Esophagus mucosa (tissue), 1 donor: ENCODE measurements around the gene TIMP2. TPM values are rescaled to one million over a fixed set of nuclear protein-coding genes. Genes with fewer than 3 reads are reported as not detected.
A peak's percentile ranks its signal among the peaks of the same experiment; 100 is the strongest.
"Not testable (repeated sequence)": the region's sequence is repeated elsewhere in the genome, so short reads cannot be mapped to it uniquely, and the experiment has no call there.

Experiments used
- ATAC-seq: fragments of 200-7000 bp; cut with Tn5 transposase; one replicate; pipeline ENCODE4 v1.9.1; 2020
- total RNA-seq: library from RNA; stranded (reverse); gene quantifications from one replicate; pipeline ENCODE4 v1.2.4, GENCODE V29; 2023
- donor health status: DM: yes; HTN: yes; CAD: no.

TIMP2 gene, protein sequence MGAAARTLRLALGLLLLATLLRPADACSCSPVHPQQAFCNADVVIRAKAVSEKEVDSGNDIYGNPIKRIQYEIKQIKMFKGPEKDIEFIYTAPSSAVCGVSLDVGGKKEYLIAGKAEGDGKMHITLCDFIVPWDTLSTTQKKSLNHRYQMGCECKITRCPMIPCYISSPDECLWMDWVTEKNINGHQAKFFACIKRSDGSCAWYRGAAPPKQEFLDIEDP
- total RNA-seq: 16.1 TPM

DNA sequence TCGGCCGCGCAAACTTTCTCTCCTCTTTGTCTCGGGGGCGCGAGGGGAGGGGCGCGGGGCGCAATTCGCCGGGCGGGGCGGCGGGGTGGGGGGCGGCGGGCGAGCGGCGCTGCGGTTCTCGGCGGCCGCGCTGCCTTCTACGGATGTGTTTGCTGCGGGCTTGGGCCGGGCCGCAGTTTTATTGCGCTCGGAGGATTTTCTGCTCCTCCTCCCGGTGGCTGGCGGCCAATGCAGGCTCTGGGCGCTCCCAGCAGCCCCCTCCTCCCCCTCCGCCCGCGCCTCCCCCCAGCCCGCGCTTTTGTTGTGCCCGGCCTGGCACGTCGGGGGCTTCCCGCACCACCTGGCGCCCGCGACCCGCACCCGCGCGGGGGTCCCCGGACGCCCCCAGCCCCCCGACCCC is at the start of gene TIMP2:
TSS of gene TIMP2 (minus strand) at position 154 of the 400 bp plus-strand sequence. CDS start 299 bp downstream, outside the sequence.
- peak; percentile 43 for ATAC-seq

DNA sequence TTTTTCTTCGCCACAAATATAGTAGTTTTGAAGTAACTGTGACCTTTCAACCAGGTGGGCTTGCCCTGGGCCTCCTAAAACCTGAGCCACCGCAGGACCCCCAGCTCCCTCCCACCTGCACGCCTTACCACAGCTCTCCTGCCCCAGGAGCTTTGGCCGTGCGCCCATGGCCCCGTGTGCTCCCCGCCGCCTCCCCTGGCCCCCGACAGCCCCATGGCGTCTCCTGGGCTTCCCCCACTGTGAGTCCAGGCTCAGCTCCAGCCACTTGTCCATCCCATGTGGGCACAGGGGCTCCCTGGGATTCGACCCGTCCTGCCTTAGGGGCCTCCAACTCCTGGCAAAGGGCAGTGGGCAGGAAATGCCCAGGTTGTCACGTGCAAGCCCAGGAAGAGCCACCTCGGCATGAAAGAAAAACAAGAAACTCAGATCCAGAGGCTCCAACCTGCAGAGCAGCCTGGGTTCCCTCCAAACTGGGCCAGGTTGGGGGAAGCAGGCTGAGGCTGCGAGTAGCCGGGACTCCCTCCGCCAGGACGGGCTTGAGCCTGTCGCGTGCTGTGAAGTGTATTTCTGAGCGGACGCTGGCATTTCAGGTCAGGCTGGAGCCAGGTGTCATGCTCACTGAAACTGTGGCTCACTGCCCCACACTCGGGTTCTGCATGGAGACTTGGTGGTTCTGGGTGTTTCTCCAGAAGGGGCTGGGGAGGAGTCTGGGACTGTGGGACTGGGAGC is 48.8 kb upstream of the TIMP2 start:
- no peak for ATAC-seq

DNA sequence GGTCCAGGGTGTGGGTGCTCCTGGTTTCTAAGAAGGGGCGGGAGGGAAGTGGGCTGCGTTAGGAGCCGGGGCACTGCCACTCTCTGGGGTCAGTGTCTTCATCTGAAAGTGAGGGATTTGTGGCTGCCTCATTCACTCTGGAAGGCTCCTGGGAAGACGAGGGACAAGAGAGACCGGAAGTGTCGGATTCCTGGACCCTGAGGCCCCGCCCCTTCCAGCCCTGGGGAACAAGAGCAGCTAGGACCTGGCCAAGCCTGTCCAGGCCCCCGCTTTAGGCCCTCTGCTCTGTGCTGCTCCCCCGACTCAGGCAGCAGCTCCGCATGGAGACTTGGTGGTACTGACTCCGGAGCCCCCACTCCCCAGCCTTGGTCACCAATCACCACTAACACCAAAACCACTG is 48.0 kb upstream of the TIMP2 start:
- no peak for ATAC-seq

DNA sequence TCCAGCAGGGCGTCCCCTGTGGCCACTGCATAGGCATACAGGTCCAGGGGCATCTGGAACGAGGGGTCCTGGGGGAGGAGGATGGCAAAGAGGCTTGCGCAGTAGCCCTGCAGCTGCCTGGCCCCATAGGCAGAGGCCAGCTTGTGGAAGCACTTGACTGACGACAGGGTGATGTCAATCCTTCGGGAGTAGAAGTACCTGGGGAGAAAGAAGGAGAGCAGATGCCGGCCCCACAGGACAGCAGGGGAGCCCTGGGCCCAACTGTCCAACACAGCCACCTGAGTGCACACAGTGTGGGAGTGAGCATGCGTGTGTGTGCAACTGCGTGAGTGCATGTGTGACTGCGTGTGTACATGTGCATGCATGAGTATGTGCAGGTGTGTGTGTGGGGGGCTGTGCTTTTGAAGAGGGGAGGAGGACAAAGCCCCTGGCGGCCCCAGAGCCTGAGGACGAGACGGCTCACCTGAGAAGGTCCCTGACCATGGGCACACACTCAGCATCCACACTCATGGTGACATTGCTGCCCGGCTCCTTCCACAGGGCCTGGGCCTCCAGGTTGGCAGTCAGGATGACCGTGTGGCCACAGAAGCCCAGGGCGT is 47.4 kb upstream of the TIMP2 start:
- ATAC-seq: no peak

DNA sequence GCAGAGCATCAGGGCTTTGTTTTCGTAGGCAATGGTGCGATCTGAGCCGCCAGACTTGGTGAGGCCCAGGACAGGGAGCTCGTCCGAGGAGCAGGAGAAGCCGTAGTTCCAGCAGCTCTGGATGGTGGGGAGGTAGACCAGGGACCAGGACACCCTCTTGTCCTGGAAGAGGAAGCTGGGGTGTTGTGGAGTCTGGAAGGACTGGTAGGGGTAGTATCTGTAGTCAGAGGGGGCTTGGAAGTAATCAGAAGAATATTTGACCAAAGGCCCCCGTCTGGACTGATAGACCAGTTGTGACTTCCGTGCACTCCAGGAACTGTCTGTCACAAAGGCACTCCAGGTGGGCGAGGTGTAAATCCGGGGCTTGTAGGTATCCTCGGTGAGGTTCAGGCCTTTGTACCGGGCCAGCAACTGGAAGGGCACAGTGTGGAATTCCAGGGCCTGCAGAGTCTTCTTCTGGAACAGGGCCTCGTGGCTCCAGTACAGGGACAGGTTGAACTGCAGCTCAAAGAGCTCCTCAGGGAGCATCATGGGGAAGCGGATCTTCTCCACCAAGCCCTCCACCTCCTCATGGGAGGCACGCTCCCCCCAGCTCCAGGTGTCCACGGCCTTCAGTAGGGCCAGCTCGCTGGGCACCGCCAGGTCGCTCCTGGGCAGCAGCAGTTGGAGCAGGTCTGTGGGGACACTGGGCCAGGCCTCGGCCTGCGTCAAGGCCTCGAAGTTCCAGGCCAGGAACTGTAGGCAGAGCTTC is 46.7 kb upstream of the TIMP2 start:
- ATAC-seq: no peak

DNA sequence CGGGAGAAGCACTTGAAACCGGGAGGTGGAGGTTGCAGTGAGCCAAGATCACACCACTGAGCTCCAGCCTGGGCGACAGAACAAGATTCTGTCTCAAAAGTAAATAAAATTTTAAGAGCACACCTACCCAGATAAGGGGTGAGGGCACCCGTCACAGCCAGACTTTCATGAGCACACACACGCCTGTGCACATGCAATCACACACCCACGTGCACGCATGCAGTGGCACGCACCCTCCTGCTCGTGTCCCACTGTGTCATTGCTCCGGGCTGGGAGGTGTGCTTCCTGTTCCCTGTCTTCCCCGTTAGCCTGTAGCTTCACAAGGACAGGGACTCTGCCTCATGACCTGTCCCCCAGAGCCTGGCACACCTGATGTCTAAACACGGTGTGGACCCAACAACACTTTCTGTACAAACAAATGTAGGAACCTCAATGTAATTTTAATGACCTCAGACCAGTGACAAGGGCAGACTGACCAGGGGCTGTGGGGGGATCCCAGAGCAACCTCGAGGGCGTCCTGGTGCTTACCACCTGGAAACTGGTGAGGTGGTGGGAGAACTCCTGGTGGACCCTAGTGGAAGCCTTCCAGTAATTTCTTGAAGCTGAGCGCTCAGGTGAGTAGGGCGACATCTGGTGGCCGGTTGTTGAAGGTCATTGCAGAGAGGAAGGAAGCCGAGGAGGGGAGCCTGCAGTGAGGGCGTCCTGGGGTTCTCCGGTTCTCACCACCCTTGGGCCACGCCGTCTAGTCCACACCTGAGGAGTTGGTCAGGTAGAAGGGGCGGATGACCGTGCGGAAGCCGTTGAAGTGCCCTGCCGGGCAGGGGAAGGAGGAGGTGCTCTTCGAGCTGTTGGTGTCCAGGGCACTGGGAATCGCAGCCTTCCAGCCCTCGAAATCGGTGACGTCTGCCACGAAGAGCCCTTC is 45.9 kb upstream of the TIMP2 start:
- ATAC-seq: peak; percentile 45

DNA sequence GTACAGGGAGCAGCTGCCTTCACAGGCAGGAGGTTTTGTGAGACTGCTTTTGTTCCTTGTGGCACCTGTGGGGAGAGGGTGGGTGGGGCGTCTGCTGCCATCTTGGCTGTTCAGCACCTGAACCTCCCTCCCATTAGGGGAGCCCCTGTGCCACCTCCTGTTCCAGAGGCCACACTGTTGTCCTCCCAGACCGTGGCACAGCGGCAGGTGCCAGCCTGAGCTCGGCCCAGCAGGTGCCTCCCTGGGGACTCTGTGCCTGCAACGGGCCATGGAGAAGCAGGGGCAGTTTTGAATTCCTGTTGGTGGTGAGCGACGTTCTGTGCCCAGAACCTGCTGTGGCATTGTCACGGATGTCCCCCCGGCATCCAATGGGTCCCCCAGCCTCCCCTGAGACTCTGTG is 44.7 kb upstream of the TIMP2 start:
- ATAC-seq: no peak

DNA sequence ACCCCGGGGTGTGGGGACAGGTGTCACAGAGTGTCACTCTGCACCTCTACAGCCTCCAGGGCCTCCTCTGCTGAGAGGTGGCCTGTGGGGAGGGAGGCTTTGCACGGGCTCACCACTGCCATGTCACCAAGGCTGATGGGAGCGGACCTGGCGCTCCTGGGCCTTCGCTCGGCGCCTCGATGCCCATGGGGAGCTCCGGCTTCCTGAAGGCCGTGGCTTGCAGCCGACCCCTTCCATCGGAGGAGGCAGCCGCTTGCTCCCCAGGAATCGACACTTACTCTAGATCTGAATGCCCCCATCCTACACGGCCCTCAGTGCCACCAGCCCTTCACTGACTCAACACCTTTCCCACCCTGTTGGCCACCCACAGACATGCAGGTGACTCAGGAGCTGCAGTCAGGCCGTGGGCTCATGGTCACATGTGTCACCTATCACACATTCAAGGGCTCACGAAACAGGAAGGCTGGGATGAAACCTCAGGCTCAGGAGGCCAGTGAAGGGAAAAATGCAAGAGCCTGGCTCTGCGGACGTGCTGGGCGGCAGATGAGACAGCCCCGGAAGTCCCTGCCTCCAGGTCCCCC is 42.7 kb upstream of the TIMP2 start:
- no peak for ATAC-seq

DNA sequence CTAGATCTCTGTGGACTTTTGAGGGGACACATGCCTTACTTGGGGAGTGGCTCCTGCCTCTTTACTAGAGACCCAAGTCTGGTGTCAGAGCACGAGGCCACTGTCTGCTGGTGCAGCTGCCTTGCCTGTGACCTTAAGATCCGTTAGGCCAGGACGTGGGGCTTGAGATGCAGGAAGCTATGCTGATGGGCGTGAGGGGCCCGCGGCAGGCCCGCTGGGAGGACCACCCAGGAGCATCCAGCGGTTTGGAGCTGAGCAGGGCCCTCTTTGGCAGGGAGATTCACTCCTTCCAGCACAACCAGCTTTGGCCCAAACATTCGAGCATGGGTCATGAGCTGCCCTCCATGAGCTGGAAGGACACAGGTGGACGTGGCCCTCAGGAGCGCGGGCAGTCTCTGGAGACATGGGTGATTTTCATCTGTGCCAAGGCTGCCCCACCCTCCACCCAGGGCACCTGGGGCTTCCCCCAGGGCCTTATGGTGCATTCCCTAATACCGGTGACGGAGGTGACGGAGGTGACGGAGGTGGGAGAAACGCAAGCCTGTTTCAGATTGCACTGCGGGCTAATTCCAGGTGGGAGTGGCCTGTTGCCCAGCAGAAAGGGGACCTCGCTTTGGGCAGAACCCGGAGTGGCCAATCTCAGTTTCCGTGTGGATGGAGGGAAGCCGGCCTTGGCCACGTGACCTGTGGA is 41.9 kb upstream of the TIMP2 start:
- ATAC-seq: no peak

DNA sequence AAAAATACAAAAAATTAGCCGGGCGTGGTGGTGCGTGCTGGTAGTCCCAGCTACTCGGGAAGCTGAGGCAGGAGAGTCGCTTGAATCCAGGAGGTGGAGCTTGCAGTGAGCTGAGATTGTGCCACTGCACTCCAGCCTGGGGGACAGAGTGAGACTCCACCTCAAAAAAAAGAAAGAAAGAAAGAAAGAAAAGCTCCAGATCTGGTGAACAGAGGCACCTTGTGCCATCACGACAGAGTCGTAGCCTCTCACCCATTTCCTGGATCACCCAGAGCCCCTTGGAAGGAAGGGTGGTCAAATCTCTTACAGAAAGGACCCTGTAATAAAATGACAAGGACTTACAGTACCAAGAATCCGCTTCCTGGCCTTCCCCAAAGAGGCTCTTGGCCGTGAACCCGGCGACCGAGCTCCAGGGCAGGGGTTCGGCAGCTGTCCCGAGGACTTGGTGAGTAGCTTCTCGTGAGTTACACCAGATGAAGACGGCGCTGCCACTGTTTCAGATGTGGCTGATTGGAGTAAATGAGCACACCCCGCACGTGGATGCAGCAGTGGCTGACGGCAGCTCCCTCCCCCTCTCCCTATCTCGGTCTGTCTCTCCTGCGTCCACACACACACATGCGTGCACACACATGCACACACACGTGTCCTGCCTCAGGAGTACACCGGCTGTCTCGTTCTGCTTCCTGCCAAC is 41.1 kb upstream of the TIMP2 start:
- no peak for ATAC-seq

DNA sequence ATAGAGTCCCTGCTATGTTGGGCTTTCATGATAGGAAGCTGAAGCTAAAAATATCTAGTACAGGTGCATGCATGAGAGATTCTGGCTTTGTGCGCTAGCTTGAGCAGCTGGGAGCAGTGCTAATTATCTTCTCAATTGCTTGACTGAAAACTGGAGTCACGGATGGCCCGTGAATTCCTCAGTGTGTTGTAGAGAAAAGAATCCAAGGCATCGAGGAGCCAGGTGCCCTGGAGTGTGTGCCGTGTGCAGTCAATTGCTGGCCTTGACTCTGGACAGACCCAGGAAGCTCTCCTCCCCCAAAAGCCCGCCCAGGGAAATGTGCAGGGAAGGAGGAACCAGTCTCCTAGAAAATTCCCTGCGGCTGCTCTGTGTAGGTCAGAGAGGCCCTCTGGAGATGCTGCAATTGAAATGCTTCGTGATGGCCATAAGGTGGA is 40.3 kb upstream of the TIMP2 start:
- no peak for ATAC-seq

DNA sequence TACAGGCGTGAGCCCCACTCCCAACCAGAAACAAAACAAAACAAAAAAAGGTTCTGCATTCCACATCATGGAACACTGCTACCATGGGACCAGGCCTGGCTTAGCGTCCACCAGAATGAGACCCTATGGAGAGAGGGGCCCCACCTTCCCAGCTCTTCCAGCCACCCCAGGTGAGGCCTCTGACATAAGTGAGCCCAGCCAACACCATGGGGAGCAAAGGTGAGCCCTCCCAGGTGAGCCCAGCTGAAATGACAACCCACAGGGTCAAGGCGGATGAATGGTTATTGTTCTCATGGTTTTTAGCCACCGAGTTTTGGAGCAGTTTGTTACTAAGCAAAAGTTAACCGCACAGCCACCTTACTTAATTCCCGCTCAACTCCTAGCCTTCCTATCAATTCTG is 38.2 kb upstream of the TIMP2 start:
- ATAC-seq: no peak

DNA sequence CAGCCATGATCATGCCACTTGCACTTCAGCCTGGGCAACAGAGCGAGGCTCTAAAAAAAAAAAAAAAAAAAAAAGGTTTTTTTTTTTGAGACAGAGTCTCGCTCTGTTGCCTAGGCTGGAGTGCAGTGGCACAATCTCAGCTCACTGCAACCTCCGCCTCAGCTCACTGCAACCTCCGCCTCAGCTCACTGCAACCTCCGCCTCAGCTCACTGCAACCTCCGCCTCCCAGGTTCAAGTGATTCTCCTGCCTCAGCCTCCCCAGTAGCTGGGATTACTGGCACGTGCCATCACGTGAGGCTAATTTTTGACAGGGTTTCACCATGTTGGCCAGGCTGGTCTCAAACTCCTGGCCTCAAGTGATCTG is 37.8 kb upstream of the TIMP2 start:
- ATAC-seq: not testable (repeated sequence)

DNA sequence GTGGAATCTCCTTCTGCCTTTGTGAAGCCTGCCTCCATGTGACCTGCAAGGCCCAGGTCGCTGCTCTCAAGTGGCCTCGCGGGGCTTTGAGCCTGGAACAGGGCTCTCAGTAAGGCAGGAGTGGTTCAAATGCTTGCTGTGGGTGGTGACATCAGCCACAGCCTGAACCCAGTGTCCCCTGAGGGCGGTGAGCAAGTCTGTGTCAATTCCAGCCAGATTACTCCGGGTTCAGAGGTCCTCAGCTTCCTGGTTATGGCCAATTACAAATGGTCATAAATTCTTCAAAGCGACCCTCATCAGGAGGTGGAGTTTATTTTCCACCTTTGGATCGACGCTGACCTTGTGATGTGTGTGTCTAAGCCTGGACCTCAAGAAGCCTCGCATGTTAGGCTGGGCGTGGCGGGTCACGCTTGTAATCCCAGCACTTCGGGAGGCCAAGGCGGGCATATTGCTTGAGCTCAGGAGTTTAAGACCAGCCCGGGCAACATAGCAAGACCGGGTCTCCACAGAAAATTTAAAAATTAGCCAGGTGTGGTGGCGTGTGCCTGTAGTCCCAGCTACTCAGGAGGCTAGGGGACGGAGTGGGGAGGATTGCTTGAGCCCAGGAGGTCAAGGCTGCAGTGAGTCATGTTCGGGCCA is 37.3 kb upstream of the TIMP2 start:
- peak; percentile 65 for ATAC-seq

DNA sequence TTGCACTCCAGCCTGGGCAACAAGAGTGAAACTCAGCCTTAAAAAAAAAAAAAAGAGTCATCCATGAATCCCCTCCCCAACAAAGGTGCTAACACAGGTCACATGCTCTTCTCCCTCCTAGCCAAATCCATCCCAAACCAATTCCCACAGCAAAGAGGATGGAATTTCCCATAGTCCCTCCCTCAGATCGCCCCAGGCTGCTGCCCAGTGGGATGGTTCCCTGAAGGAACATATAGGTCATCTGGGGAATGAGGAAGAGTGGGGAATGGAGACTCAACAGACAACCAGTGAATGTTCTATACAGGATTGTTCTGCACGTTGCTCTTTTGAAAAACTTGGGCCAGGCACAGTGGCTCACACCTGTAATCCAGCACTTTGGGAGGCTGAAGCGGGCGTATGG is 36.4 kb upstream of the TIMP2 start:
- ATAC-seq: no peak

DNA sequence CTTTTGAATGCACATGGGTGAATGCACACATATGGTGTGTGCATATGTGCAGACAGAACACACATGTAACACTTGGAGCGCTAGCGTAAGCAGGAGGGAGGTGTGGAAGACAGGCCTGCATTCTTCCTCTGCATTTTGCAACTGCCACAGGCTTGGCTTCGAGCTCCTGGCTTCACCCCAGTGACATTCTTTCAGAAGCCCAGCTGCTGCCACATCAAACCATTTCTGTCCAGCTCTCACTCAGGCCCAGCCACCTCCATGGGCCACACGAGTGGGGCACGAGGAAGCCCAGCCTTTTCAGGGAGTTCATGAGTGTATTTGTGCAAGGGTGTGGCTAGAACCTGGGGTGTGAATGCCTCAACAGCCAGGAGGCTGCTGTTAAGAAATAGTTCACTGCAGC is 35.7 kb upstream of the TIMP2 start:
- ATAC-seq: peak; percentile 51

DNA sequence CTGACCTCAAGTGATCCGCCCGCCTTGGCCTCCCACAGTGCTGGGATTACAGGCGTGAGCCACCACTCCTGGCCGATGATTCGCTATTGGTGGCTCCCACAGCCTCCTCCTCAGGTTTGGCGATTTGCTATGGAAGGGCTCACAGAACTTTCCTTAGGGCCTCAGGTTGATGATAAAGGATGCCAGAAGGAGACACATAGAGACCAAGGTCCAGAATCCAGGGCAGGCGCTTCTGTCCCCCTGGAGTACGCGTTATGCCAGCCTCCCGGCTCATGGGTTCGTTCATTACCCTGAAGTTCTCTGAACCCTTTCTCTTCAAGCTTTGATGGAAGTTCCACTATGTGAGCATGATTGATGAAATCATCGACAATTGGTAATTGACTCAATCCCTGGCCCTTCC is 34.6 kb upstream of the TIMP2 start:
- no peak for ATAC-seq

DNA sequence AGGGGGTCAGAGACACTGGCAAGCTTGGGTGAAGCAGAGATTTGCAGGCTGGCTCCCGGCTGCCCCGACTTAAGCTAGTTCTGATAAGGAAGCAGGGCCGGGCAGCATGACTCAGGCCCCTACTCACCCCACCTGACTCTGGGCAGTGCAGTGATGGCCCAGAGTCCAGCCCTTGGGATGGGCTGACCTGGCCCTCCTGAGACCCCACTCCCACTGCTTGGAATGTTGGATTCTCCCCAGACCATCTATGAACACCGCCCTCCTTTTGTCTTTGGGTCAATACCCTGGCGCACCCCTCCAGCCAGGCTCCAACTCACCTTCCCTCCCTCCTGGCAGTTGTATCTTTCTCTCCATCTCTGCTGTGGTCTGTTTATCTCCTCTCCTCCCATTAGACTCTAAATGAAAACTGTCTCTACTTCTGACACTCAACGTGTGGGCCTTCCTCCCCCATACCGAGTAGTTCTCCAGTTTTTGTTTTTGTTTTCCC is 33.5 kb upstream of the TIMP2 start:
- peak; percentile 48 for ATAC-seq

DNA sequence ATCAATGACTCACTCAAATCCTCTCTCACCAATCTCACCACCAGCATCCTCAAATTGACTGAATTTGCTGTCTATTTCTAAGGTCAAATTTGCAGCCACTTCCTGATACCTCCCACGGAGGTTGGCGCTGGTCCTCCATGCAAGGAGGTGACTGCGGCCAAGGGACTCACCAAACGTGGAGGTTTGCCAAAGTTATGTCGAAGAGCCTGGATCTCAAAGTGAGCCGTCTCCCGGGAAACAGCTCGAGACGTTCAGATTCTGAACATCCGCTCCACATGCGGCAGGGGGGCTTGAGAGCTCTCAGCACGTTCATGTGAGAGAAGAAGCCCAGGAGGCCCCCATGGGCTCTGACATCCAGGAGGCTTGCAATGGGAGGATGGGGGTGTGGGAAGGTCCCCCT is 31.9 kb upstream of the TIMP2 start:
- no peak for ATAC-seq

DNA sequence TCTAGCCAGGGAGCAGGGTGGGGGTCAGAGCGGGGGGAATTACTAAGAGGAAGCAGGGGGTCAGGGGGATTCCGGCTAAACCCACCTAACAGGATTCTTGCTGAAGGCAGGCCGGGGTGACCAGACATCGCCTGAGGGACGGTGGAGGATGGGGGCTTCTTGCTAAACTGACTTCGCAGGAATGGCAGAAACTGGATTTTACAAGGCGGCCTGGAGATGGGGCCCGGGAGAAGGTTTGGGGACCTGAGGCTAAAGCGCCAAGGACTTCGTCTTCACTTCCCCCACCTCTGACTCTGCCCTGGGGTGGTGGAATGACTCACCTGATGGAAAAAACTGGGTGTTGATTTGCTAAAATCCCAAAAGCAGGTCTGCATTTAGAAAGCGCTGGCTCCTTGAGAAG is 31.1 kb upstream of the TIMP2 start:
- ATAC-seq: no peak
